ENCODE results near the gene DTNA.

DNA sequence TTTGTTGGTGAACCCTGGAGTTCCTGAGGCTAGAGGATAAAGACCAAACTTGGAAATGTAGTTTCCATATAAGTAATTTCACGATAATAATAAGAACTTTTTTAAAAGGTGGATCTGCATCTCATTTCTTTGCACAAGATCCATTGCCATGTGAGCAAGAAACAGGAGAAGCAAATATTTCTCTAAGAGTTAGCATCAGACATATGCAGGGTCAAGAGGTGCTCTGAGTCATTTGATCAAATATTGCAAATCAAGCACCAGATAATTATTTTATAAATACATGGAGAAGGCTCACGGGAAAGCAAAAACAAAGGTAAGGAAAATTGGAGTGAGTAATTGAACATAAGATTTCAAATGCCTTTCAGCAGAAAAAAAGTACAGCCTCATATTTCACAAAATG lies 118.0 kb downstream of the DTNA start:
- no peak for TF ChIP-seq CTCF (IDR thresholded peaks at IDR 0.05)
- TF ChIP-seq POLR2A (IDR thresholded peaks at IDR 0.05) = no peak

All from thyroid gland (tissue), 4 donors.